Posterior cingulate gyrus (tissue), 11 donors: ENCODE measurements around the gene COL13A1.

Source experiments
- DNase-seq, 10 donors: peaks; one replicate each; pipeline versions ENCODE4 v3.0.0 to v3.0.0-alpha.2; 2020 to 2021; ENCODE audit warnings: mixed read lengths in 3 of 10
- intact Hi-C: fragments of 100-400 bp; cut with DNase I; formaldehyde crosslinking; loops from one replicate; pipeline ENCODE4 v1.15.1; 2023

The COL13A1 gene

DNA sequence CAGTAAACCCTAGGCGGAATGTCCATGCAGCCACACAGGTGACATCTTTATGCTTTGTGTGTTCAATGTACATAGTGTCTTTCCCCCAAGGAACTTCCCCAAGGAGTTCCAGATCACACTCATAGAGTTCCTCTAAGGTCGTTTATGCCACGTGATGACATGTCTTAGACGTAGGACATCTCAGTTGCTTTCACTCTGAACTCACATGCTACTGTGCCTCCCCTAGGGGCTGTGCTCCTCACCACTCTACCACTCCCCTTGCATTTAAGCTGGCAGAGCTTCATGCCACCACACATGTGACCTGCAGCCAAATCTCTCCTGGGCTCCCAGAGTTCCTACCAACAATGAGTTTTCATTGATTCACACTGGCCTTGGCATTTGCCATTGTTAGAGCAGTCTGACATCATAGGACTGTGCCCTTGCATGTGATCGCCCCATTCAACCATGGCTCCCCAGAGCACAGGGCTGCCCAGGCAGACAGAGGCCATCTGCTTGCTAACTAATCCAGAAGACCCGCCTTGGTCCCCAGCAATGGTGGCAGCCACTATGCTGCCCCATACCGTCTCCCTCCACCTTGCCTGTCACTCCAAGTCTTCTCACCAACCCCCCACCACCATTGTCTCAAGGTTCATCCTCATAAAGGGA, 155.7 kb downstream of the COL13A1 start:
- DNase-seq: peak in 3 of 10 donors; percentile 13 to 75 (median 51)
- intact Hi-C loops: no loop called here

DNA sequence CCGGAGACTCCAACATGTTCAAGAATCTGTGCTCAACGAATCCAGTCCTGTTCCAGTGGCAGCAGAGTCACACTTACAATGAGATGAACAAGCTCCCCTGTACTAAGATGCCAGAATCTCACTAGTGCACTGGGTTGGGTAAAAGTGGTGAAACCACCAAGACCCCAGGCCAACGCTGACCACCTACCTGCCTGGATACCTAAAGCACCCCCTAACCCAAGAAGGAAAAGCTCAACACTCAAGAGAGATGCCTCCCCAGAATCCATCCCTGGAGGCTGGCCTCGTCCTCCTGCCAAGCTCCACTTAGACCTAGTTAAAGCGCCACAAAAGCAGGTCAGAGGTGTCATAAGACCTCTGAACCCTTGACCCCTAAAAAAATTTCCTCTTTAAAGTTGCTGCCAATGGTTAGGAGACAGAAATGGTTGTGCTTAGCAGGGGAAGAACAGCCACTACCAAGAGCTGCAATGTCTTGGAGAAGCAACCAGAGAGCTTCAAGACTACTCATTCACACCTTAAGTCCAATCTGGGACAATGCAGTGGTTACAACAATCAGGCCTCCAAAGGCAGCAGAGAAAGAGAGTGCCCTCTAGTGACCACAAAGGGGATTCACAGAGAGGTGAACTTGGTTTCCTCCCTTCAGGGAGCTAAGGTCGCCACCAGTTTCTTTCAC, 156.3 kb downstream of the COL13A1 start:
- intact Hi-C loops: no loop called here
- peak in 2 of 10 donors; percentile 3 to 35 for DNase-seq

DNA sequence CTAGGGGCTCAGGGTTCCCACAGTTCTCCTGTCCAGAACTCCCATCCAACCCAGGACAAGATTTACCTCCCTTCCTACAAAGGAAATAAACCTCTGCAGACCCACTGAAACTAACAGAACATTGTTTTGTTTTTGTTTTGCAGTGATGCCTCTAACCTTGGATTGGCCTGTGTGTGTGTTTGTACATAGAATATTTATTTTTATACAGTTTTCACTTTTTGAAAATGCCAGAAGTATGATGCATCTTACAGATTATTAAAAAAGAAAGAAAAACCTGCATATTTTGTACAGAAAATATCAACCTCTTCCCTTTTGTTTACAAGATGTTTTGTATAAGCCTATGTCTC, 156.8 kb downstream of the COL13A1 start:
- intact Hi-C loops: no loop called here
- DNase-seq: no peak

DNA sequence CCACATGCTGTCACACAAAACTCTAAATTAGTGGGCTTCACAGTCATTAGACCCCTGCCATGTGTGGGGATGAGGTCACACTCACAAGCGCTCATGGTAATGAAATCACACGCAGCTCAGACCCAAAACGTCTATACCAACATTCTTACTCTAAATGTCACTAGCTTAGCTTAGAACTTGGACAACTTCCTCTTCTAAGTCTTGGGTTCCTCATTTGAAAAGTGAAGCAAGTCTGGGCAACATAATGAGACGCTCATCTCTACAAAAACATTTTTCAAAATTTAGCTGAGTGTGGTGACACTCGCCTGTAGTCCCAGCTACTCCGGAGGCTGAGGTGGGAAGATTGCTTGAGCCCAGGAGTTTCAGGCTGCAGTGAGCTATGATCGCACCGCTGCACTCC, 158.2 kb downstream of the COL13A1 start:
- intact Hi-C loops: no loop called here
- DNase-seq: no peak

DNA sequence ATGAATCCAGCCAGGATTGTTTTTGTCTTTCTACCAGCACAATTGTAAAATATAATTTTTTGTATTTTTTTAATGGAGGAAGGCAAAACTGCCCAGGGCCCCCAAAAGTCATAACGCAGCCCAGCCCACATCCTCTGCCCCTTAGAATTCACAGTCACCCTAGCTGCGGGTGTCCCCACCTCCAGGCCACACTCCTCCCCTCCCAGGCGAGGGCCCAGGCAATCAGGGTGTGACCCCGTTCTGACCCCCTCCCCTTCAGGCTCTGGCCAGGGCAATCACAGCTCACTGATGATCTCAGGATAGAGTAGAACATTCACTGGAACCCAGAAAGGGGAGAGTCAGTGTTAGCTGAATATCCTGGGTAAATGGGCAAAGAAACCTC, 158.9 kb downstream of the COL13A1 start:
- intact Hi-C loops: no loop called here
- DNase-seq: peak in 1 of 10 donors; percentile 76

DNA sequence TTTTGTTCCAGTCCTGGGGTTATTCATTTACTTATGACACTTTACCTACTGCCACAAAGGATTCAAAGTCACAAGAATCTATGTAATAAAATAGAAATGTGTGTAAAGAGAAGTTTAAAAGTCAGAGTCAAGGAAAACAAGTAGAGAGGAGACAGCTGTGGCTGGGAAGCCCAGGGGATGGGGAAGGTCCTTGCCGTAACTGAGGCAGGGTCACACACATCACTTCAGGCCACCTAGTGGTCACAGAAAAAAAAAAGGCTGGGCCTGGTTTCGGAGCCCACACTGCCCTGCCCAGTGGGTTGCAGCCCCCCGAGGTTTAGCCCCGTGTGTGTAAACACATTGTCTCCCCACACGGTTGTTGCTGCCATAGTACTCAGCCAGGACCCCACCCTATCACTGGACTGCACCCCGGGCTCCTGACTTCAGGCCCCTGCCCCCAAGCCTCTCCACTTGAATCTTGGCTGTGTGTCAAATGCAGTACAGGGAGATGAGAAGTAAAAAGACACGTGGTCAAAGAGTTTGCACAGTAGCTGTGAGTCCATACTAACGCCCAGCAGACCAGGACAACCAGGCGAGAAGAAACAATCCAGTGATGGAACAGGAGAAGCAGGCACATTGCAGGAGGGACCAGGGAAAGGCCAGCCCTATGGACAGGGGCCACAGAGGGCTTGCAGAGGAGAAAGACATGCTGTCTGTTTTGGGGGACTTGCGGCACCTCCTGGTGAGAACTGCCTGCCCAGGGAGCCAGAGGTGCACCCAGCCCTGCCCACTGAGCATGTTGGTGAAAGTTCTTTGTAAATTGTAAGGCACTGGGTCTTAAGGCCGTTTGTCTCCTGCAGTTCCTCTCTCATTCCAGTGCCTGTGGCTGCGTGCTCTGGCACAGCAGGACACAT, 159.5 kb downstream of the COL13A1 start:
- peak in 1 of 10 donors; percentile 48 for DNase-seq
- intact Hi-C loops: no loop called here

DNA sequence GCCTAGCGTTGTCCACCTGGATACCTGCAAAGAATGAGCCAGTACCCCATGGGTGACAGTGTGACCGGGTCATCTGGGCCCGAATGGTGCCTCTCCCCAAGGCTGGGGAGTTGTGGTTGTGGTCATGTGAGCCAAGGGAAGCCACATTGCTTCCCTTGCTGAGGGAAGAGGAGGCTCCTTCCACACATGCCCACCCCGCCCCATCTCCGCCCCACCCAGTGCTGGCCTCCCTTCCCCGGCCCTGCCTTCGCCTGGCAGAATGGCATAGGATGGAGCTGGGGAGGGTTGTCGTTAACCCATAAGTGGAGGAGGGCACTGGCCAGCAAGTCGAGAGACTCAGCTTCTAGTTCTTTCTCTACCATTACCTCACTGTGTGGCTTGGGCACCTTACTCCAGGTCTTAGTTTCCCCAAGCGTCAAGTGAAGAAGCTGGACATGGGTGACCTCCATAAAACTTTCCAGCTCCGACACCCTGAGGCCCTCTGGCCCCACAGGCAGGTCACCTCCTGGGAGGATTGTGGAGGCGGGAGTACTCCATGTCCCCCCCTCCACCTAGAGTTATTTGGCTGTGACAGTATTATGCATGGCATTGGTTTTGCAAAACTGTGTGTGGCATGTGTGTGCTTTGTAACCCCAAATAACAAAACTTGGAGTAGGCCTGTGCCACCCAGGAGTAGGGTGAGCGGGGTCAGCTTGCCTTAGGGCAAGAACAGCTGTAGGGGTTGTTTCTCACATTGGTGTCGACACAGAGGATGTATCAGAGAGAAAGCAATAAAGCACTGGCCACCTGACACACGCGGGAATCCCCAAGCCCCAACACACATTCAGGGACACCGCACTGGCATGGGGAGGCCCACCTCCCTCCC, 160.4 kb downstream of the COL13A1 start:
- DNase-seq: no peak
- intact Hi-C loops: no loop called here

DNA sequence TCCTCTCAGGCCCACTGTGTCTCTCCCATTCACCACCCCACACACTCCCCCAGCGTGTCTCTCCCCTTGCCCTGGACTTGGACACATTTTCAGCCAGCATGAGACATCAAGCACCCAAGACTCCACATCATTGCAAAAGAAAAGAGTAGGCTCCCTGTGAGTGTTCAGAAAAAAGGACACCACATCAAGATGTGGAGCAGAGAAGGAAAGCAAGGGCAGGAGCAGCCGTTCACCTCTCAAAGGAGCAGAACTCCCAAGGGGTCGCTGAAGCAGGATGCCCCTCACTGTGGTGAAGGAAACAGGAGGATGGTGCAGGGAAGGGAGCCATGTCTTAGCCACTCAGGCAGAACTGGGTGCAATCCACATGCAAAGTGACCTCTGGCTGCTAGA, 161.0 kb downstream of the COL13A1 start:
- DNase-seq: no peak
- intact Hi-C loops: no loop called here

DNA sequence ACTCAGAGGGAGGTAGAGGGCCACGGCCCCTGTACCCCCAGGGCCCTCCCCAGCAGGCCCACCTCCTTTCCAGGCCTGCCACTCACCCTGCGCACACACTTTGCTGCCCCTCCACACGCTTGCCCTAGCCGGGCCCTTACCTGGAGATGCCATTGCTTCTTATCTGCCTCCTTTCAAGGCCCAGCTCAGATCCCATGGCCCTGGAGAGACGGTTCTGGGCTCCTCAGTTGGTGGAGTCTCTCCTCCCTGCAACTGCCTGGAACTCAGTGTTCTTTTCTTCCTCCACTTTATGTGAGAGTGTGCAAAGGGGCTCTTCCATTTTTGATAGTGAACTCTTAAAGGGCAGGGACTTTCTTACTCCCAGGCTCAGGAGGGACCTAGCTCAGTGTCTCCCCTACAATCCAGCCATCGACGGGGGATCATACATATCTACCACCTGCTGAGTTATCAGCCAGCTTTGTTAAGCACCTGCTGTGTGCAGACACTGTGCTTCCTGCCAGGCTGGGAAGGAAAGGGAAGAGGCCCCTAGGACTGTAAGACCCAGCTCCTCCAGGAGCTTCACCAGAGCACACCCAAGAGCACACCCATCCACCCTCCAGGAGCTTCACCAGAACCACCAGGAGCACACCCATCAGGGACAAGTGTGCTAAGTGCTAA, 161.6 kb downstream of the COL13A1 start:
- peak in 1 of 10 donors; percentile 72 for DNase-seq

DNA sequence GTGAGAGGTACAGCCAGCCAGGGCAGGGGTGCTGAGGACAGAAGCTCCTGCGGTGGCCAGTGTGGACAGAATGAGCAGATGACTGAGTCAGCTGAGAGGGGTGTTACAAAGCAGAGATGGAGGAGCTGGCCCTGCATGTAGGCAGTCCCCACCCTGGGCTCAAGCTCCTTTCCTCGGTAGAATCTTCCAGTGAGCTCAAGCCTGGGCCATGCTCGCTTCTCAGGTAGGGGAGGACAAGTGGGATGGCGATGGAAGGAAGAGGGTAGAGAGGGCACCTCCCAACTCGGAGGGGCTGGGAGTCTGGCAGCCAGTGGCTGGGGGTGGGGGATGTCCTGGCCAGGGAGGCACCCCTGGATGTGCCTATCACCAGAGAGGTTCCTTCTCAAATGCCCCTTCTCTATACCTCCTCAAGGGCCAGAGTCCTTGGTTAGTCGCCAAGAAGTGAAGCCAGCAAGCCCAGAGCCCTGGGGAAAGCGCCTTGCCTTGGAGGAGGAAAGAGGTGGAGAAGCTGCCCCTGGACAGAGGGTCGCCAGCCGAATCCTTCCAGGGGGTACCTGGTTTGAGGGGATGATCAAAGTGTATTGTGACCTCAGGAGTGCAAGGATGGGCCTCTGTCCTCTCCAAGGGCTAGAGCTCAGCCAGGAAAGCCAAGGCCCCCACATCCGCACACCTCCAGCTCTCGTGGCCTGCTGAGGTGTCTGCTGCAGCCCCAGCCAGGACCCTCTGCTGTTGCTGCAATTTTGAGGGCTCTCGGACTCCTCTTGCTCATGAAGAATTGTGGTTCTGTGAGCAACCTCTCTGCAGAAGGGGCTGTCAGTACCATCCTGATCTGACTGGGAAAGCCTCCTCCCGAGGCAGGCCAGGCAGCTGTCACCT, 162.4 kb downstream of the COL13A1 start:
- DNase-seq: no peak
- intact Hi-C loops: no loop called here

More for the DNA sequence above, 161.6 kb downstream of the COL13A1 start:
- intact Hi-C loops: no loop called here

DNA sequence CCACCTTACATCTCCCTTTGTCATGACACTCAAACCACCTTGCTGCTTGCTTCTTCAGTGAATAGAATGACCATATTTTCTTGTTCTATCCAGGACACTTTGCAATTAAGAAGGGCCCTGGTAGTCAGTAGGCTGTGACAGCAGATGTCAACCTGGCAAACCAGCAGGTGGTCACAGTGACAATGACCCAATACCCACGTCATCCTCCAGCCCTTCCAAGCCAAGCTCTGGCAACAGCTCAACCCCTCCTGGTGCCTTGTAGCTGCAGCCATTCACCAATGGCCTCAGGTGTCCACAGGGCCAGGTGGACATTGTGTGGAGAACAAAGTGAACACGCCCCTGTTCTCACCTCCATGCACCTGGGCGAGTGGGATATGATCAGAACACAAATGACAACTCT, 163.4 kb downstream of the COL13A1 start:
- no peak for DNase-seq
- intact Hi-C loops: no loop called here

DNA sequence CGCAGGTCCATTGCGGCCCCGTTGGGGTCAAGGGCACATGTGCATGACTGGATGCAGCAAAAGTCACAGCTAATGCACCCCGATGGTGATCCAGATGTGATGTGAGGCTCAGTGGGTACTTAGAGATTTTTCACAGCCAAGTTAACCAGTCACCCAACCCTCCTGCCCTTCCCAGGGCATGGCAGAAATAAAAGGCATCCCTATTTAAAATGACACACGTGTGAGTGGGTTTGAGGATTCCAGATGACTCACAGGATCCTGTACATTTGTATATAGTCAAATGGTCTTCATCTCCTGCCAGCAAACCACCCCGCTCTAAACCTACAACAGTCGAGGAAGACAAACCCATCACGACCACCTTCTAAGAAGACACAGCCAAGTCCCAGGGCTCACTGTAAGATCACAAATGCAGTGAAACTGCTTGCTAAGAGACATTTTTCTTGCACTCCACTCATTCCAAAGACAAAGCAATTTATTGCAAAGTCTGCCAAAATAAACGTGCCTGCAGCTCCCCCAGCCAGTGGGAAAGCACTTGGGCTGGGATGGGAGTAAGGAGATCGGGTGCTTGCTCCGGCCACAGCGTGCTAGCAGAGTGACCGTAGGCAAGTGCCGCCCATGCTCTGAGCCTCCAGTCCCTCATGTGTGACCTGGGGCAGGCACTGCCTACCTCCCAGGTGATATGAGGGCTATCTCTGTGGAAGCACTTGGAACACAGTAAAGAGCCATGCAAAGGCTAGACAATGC, 164.4 kb downstream of the COL13A1 start:
- DNase-seq: no peak
- intact Hi-C loops: no loop called here

DNA sequence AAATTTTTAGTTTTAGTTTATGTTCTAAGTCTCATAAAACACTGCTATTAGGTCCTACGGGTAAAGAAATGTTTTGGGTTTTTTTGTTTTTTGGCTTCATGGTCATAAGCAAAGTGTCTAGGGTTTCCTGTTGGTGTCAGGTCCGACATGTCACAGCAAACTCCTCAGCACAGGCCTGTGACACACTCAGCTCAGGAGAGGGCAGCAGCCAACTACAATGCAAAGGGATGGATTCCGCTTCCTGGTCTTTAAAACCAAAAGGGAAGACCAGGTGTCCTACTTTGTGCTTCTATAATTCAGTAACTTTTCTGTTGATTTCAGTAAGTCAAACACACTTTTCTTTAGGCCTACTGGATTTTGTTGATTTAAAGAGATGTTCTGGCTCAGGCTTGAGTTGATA, 167.1 kb downstream of the COL13A1 start:
- DNase-seq: peak in 1 of 10 donors; percentile 17
- intact Hi-C loops: no loop called here

DNA sequence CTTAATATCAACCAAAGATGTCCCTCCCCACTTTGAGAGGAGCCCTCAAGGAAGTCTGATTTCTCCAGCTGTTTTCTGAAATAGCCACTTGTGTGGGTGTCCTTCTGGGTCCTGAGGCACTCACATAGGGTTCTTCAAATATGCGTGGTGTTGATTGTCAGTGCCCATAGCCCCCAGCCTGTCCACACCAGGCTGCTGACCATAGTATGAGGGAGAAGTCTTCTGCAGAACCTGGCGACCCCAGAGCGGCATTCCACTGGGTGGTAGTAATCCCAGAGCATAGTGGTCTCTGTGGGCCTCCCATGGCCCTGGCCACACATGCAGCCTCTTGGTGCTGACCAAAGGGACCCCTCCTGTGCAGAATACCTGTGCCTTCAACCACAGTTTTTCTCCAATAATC, 168.3 kb downstream of the COL13A1 start:
- intact Hi-C loops: no loop called here
- no peak for DNase-seq

DNA sequence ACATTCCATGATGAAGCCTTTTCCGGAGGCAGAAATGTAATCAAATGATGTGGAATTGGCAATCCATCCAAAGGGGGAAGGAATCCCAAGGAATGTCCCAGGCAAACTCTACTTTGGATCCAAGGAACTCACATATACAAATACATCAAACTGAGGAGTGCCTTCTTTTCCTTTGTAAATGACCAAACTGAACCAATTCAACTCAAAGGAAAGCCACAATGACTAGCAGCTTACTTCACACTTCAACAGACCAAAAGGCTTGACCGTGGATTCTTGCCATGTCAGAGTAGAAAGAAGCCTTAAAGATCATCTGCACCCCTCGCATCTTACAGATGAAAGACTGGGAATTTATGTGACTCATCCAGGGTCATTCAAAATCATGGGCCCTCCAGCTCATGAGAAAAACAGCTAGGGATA, 171.3 kb downstream of the COL13A1 start:
- intact Hi-C loops: no loop called here
- DNase-seq: no peak

DNA sequence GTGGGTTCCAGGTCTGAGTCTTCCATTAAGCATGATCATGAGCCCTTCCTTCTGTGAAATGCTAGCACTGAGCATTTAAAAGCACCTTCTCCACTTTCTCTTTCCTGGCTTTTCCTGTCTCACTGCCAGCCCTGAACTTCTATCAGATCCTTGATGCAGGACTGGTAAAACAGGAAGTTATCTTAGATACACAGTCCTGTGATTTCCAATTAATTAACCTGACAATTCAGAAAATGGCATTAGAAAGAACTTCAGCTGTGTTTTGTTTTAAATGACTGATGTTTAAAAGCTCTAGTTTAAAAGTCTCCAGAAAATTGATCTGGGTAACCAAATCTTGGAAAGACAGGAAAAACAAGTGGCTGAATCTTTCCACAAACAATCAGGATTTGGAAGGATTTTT, 172.0 kb downstream of the COL13A1 start:
- no peak for DNase-seq
- intact Hi-C loops: no loop called here

DNA sequence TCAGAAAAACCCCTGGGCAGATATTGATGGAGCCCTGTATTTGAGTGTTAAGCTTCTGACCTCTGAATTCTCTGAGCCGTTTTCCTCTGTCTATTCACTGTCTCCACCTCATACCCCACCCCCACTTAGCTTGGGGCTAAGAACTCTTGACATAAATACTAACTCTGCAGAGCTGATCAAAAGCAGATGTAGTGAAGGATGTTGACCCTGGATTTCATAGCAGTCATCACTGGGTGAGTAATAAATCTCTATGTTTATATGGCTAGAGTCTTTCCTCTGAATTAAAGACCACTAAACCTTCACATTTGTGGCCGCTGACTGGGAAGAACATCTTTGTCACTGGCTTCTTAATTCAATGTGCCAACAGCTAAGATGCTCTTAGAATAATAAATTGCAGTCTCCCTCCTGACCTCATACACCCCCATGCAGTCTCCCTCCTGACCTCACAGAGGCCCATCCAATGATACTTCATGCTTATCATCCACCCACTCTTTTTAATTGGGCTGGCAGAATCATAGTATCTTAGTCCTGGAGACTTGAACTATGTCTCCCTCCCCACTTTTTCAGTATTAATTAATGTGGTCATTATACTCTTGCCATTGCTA, 172.9 kb downstream of the COL13A1 start:
- intact Hi-C loops: no loop called here
- DNase-seq: no peak
